HT1080 (cell line): ENCODE measurements around the gene FMNL2. TPM values are rescaled to one million over a fixed set of nuclear protein-coding genes. Genes with fewer than 3 reads are reported as not detected.
A peak's percentile ranks its signal among the peaks of the same experiment; 100 is the strongest.

Experiments used
- DNase-seq: peaks from one replicate; pipeline ENCODE4 v3.0.0-alpha.2; 2015; ENCODE audit warnings: low read depth
- total RNA-seq: library from RNA; depleted of rRNA; stranded (reverse); fragments of >200 nt; shearing (Covaris generic); gene quantifications from 2 replicates; pipeline ENCODE4 v1.2.3, GENCODE V29; 2014

Gene FMNL2
- total RNA-seq, 1 experiment from 2014 or later = 42.6 TPM

DNA sequence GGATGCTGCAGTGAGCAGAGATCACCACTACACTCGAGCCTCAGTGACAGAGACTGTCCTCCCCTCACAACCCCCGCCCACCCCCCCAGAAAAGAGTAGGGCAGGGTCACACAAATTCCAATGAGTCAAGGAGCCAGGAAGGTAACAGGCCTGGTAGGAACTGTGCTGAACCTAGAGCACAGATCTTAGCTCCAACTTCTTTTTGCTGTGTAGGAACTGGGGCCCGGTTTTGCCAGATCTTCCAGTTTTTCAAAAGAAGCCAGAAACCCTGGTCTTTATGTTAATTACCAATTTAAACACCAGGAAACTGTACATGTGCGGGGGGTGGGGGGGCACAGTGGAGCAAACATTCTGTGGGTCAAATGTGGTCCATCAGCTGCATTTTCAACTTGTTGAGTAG lies 311.3 kb downstream of the FMNL2 start:
- DNase-seq = no peak

DNA sequence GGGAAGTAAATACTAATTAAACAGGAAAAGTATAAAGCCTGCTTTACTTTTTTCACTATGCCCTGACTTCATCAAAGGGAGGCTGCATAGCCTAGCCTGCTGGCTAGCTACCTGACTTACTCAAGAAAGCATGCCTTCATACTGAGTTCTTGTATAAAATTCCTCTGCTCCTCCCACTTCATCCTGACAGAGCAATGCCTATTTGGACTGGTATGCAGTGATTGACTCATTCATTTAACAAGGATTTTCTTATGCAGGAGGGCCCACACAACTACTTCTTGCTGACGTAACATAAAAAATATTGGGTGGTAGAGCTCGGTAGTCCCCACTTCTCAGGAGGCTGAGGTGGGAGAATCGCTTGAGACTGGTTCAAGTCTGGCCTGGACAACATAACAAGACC lies 311.8 kb downstream of the FMNL2 start:
- peak; percentile 76 for DNase-seq

DNA sequence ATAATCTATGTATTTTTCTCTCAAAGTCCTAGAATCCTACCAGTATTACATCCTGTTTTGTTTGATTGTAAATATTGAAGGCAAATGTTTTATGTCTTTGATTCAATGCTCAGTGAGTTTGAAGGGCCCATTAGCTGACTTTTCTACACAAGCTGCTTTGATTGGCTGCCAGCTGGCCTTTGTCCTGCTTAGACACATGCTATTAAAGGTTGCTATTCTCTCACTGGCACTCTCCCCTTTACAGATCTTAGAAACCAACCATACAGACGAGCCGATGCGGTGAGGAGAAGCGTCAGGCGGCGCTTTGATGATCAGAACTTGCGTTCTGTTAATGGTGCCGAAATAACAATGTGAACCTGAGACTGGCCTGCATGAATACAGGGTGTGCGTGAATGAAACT lies 312.6 kb downstream of the FMNL2 start:
- DNase-seq = no peak

DNA sequence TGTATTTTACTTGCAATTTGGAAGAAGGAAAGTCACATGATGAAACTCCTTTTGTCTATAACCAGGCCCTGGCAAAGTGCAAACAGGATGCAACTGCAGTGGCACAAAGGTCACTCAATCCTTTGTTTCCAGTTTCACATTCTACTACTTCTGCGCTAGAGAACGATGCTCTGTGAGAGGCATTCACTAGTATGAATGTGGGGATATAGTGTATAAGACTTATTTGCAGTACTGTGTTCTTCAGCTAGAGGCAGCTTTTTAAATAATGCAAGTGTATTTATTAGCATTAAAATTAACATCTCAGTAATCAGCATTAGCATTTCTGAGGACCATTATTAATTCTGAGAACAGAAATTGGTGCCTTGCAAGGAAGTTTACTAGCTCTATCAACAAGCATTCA lies 313.4 kb downstream of the FMNL2 start:
- DNase-seq = no peak

DNA sequence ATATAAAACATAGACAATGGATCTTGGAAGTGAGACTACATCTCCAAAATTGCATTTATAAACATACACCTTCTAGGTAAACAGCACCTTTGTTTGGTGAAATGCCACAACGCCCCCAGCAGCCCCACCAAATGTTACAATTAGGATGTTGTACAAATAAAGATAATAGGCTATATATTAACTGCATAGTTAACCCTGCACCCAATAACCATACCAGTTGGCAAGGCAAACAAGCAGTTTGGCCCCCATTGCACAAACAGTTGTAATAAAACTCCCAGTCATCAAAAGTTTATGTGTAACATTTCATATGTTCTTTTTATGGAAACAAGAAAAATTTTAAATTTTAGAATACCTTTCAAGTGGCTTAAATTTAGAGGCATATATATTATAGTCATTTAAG lies 315.0 kb downstream of the FMNL2 start:
- DNase-seq = no peak

DNA sequence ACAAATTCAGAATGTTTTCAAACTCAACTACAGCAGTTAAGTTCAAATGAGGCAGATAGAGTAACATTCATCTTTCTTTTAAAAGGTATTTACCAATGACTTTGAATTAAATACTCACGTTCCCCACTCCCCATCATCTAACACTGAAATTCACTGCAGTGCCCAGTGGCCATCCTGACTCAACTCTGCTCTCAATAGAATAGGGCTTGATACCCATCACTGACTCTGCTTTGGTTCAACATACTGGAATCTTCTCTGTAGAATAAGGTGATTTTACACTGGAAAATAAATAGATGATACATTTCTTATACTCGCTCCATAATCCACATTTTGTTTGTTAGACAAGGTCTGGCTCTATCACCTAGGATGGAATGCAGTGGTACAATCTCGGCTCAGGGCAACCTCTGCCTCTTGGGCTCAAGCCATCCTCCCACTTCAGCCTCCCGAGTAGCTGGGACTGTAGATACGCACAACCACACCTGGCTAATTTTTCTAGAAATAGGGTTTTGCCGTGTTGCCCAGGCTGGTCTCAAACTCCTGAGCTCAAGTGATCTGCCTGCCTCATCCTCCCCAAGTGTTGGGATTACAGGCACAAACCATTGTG lies 315.9 kb downstream of the FMNL2 start:
- no peak for DNase-seq

DNA sequence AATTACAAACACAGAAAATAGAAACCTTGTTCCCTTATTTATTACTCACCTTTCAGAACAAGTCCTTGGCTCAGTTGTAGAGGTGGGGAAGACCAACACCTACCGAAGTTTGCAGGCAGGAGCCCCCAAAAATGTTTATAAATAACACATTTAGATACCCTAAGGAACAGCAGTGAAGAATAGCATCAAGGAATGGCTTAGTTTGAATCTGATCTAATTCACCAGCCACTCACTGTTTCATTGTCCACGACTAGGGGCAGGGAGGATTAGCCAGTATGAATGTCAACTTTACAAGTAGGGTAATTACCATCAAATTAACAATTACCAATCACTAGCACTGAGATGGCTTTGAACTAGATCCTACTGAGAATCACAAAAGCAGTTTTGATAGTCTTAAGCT lies 316.9 kb downstream of the FMNL2 start:
- DNase-seq = no peak

DNA sequence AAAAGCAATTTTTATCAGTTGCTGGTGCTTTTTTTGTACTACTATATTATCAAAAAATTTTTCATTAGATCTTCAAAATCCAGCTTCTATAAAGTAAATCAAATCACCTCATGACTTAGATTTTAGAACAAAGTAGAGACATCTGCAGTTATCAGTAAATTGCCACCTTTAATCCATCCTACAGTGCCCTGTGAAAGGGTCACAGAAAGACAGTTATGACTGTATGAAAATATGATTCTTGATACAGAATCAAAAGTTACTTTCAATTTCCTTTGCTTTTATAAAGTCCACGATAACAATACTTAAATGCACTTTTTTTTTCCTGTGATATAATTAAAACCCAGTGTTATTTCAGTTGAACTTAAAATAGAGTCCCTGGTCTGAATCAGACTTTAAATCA lies 320.9 kb downstream of the FMNL2 start:
- no peak for DNase-seq

DNA sequence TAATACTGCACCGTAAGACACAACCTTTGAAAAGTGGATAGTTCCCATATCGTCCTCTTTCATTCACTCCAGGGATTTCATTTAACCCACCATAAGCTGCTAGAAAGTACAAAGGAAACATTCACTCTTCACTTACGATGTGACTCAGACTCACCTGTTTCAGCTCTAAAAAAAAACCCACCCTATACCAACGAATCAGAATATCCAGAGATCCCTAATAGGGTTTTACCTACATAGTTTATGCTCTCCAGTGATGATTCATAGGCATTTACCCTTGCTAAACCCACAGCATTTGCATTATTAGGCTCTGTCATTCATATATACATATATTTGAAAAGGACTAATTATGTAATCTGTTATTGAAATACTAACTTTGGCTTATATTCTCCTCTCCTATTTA lies 322.1 kb downstream of the FMNL2 start:
- peak; percentile 29 for DNase-seq

DNA sequence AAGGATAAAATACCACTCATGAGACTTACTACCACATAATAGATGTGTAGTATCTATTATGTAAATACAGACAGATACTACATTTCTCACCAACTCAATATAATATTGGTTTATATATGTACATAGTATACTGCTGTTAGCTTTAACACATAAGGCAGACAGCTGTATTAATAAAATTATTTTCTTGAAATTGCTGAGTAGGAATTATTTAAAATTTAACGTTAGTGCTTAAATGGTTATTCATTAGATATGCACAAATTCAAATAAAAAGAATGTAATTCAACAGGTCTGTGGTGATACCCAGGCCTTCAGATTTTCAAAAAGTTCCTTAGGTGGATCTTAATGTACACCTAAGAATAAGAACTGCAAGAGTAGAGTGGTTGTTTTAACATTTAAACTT lies 323.2 kb downstream of the FMNL2 start:
- DNase-seq = no peak

DNA sequence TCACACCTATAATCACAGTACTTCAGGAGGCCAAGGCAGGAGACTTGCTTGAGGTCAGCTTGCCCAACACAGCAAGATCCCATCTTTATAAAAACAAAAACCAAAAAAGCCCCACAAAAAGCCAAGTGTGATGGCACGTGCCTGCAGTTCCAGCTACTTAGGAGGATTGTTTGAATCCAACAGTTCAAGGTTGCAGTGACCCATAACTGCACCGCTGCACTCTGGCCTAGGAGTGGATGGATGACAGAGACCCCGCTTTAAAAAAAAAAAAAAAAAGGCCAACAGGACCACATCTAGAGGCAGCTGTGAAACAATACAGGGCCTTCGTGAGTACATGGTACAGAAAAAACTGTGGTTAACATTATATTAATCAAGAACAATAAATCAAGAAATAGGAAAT lies 326.1 kb downstream of the FMNL2 start:
- no peak for DNase-seq

DNA sequence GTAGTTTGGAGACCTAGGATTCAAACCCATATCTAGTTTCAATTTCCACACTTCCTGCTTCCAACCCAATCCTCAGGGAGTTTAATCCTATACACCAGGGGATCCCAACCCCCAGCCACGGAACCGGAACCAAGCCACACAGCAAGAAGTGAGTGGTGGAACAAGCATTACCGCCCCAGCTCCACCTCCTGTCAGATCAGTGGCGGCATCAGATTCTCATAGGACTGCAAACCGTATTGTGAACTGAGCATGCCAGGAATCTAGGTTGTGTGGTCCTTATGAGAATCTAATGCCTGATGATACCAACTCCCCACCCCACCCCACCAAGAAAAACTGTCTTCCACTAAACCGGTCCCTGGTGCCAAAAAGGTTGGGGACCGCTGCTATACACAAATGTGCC lies 329.8 kb downstream of the FMNL2 start:
- DNase-seq = no peak

DNA sequence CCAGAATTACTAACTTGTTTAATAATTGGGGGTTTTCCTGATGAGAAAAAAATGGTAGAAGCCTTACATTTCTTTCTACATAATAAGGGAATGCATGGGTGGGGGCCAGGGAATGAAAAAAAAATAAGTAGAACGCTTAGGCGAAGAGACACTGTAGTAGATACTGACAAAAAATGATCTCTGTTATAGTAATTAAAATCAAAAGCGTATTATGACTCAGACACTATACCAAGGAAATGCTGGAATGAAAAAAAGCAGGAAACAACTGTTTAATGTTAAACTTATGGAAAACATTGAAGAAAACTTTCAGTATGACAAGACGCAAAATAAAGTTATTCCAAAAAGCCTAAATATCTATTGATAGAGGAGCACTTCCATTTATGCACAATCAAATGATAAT lies 339.4 kb downstream of the FMNL2 start:
- no peak for DNase-seq

DNA sequence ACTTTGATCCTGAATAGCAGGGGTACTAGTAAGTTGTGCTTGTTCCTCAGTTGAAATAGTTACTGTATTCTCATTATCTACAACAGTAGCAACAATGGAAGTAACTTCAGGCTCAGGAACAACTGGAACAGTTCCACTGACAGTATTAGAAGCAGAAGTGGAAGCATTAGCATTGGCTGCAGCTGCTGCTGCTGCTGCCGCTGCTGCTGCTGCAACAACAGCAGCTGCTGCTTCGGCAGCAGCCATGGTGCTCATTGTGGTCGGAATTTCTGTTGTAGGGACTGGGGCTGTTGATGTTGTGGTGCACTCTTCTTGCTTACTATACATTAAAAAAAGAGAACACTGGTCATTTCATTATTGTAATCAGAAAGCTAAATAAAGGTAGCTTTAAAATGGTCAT lies 341.5 kb downstream of the FMNL2 start:
- DNase-seq = no peak

DNA sequence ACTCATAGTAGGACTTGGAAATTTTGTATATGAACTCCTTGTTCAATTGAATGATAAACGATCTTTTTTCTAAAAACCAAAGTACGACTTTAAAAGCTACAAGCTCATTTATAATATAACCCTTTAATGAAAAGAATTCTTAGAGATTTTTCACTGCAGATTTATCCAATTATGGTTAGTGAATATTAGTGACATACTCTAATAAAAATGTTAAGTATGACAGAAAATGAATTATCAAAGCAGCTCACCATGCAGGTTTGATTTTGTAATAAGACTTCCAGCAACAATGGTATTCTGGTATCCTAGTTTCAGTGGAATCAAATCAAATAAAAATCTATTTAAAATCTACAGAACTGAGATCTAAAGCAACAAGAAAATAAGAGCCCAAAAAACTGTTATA lies 343.8 kb downstream of the FMNL2 start:
- no peak for DNase-seq

DNA sequence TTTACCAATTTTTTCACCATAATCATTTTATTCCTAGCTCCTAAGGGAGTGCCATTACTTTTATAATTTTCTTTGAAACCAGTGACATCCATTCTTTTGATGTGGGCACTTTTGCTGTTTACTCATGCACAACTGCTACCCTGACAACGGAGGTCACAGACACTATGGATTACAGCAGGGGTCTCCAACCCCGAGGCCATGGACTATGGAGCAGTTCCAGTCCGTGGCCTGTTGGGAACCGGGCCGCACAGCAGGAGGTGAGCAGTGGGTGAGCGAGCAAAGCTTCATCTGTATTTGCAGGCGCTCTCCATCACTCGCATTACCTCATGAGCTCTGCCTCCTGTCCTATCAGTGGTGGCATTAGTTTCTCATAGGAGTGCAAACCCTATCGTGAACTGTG lies 347.7 kb downstream of the FMNL2 start:
- no peak for DNase-seq

DNA sequence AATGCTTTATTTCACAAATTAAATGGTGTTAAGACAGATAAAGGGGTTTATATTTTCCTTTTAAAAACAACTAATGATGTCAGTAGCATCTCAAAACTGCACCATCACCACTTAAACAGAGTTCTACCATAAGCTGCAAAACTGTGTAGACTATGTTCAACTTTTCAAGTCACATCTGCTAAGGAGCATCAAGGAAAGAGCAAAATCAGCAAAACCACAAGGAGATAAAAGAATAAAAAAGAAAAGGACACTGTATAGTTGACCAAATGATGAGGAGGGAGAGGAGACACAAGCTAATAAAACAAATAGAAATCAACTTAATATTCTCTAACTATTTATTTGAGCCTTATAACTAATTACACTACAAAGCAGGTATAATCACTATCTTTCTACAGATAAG lies 348.4 kb downstream of the FMNL2 start:
- no peak for DNase-seq

DNA sequence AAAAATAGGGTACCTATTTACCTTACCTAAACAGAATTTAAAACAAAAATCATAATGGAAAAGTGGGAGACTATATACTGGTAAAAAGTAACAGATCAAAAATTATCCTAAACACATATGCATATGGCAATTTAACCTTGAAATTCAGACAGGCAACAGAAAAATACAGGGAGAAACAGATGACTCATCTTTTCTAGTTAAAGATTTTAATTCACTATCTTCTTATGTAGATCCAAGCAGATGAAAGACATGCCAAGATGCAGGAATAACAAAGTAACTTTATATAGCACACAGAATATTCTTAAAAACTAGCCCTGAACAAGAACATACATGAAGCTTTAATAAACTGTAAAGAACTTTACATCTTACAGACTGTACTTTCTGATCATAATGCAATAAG lies 351.3 kb downstream of the FMNL2 start:
- no peak for DNase-seq

DNA sequence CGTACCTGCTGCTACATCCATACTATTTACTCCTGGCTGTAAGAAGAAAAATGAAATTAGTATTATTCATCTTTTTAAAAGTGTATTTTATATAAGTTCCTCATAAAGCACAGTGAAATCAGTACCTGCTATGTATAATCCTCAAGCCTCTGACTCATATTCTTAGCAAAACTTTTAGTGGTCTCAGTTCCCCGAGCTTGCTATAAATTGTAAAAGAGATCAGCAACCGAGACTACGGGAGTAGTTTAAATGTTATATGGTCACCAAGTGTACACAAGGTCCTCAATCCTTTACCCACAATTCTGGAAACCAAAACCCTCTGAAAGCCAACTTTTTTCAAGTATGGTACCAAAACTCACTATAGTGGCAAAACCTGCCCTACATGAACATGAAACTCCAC lies 358.1 kb downstream of the FMNL2 start:
- no peak for DNase-seq

DNA sequence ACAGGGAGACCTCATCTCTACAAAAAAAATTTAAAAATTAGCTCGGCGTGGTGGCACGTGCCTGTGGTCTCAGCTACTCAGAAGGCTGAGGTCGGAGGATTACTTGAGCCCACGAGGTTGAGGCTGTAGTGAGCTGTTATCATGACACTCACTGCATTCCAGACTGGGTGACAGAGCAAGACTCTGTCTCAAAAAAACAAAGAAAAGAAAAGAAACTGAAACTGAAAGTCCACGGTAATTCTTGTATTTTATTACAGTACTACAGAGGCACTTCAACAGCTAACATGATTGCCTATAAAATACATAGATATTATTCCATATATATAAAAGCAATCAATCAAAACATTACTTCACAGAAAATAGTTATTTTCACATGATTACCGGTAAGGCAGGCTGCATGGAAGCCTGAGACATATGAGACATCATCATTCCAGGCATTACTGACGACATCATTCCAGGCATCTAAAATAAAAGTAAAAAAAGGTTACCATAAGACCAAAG lies 359.2 kb downstream of the FMNL2 start:
- DNase-seq = peak; percentile 84

DNA sequence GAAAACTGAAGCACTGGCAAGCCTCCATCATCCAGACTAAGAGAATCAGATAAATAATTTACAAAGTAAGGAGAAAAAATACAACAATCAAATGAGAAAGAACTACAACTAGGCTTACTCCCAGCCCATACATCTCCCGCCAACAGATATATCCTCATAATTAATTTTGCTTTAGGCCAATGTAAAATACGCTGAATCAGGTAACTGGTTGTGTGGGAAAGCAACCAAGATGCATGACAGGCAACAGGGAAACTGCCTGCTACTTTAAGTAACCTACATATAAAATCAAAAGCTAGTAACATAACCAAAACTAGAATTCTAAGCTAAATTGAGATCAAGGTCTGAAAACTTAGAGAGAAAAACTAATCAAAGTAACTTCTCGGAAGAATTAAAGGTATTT lies 360.8 kb downstream of the FMNL2 start:
- DNase-seq = no peak

DNA sequence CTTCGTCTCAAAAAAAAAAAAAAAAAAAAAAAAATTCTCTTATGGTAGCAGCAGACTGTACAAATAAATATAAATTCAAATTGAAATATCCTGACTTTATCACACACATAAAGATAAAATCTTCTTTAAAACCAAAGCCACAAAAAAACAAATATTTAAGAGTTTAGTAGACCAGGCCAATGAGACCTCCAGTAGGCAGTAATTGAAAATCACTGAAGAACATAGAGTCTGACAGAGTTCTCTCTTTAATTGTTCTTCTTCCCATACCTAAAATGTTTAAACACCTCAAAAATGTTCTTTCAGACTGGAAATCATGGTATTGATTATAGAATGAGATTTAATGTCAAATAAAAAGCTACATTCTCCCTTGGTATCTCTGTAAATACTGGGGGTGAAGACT lies 361.5 kb downstream of the FMNL2 start:
- no peak for DNase-seq
